SK-N-SH (cell line): ENCODE measurements around the gene SKIL. TPM values are rescaled to one million over a fixed set of nuclear protein-coding genes. Genes with fewer than 3 reads are reported as not detected.

ENCODE experiments used
- CTCF ChIA-PET: fragments of 300-600, 350-600 bp; formaldehyde crosslinking; extraction: SDS; loops from one replicate; lab custom pipeline; 2021; lab: Yijun Ruan, JAX
- POLR2A ChIA-PET: fragments of 350-600 bp; sonication (Branson Sonifier 250); formaldehyde crosslinking; extraction: SDS; loops from one replicate; lab custom pipeline; 2020; ENCODE audit warnings: antibody characterized with exemption, inconsistent platforms; lab: Yijun Ruan, JAX
- DNase-seq: peaks from one replicate; pipeline ENCODE4 v3.0.0; 2012
- H2AFZ ChIP-seq: fragments of 200-600 bp; sonication (generic); 2 replicates; pipeline ENCODE4 v1.8.1; 2016; ENCODE audit warnings: antibody characterized with exemption, mild to moderate bottlenecking, low read depth
- H3F3A ChIP-seq: fragments of 200-600 bp; sonication (generic); replicated peaks from 2 replicates; pipeline ENCODE3; 2016; ENCODE audit warnings: antibody characterized with exemption, mild to moderate bottlenecking; ENCODE audit not compliant: insufficient read depth
- H3K27ac ChIP-seq, 2 experiments: fragments of 200-500 bp in 1 of 2; fragments of 200-600 bp in 1 of 2; sonication (Bioruptor generic) in 1 of 2; sonication (generic), shearing (Covaris generic) in 1 of 2; 2 replicates each; pipeline versions ENCODE4 v1.5.1 to v1.6.1; 2014 to 2016; ENCODE audit warnings: low read depth in 2 of 2, inconsistent platforms in 1 of 2, low read length in 1 of 2, mild to moderate bottlenecking in 1 of 2, mixed read lengths in 1 of 2
- H3K27me3 ChIP-seq: fragments of 200-600 bp; sonication (generic), shearing (Covaris generic); 2 replicates; pipeline ENCODE4 v1.6.1; 2016; ENCODE audit warnings: mixed run types; ENCODE audit not compliant: insufficient read depth
- H3K36me3 ChIP-seq, 2 experiments: fragments of 200-500 bp in 1 of 2; fragments of 200-600 bp in 1 of 2; sonication (Bioruptor generic) in 1 of 2; sonication (generic) in 1 of 2; replicated peaks in 1 of 2; 2 replicates each; pipeline versions ENCODE3 to v1.5.1; 2014 to 2016; ENCODE audit warnings: low read length in 1 of 2, mild to moderate bottlenecking in 1 of 2; ENCODE audit not compliant: insufficient read depth in 2 of 2, control insufficient read depth in 1 of 2
- H3K4me1 ChIP-seq, 2 experiments: fragments of 200-500 bp in 1 of 2; fragments of 200-600 bp in 1 of 2; sonication (Bioruptor generic) in 1 of 2; sonication (generic), shearing (Covaris generic) in 1 of 2; 2 replicates each; pipeline versions ENCODE4 v1.5.1 to v1.6.1; 2014 to 2016; ENCODE audit warnings: low read depth in 1 of 2, low read length in 1 of 2, mixed run types in 1 of 2; ENCODE audit not compliant: insufficient read depth in 2 of 2, control insufficient read depth in 1 of 2
- H3K4me2 ChIP-seq: fragments of 200-600 bp; sonication (generic), shearing (Covaris generic); 2 replicates; pipeline ENCODE4 v1.6.1; 2017; ENCODE audit warnings: mixed run types
- H3K4me3 ChIP-seq, 2 experiments: fragments of 200-500 bp in 1 of 2; fragments of 200-600 bp in 1 of 2; sonication (Bioruptor generic) in 1 of 2; sonication (generic), shearing (Covaris generic) in 1 of 2; 2 replicates each; pipeline versions ENCODE4 v1.5.1 to v1.8.1; 2014 to 2016; ENCODE audit warnings: low read depth in 2 of 2, inconsistent platforms in 1 of 2, low read length in 1 of 2, mild to moderate bottlenecking in 1 of 2, mixed read lengths in 1 of 2, moderate library complexity in 1 of 2
- H3K79me2 ChIP-seq: fragments of 200-600 bp; sonication (generic); 2 replicates; pipeline ENCODE4 v1.8.1; 2017; ENCODE audit warnings: mild to moderate bottlenecking; ENCODE audit not compliant: insufficient read depth
- H3K9ac ChIP-seq: fragments of 200-600 bp; sonication (generic); 2 replicates; pipeline ENCODE4 v1.6.1; 2017; ENCODE audit warnings: mixed run types
- H3K9me2 ChIP-seq: fragments of 200-600 bp; sonication (generic); 2 replicates; pipeline ENCODE4 v1.6.1; 2017; ENCODE audit warnings: mixed run types
- H3K9me3 ChIP-seq: fragments of 200-600 bp; sonication (generic); 2 replicates; pipeline ENCODE4 v1.6.1; 2017; ENCODE audit warnings: mixed run types, mild to moderate bottlenecking, moderate library complexity
- H4K20me1 ChIP-seq: fragments of 200-600 bp; sonication (generic); 2 replicates; pipeline ENCODE4 v1.6.1; 2017; ENCODE audit warnings: mild to moderate bottlenecking, mixed run types; ENCODE audit not compliant: insufficient read depth
- FOSL2 ChIP-seq: IDR thresholded peaks from 2 replicates; pipeline ENCODE4 v1.4.0; 2012; ENCODE audit warnings: low read depth, mild to moderate bottlenecking, moderate library complexity, borderline replicate concordance
- FOXJ3 ChIP-seq: sonication (generic); formaldehyde crosslinking; IDR thresholded peaks from 2 replicates; pipeline ENCODE4 v1.5.1; 2020; ENCODE audit warnings: mild to moderate bottlenecking, missing genetic modification reagents
- GABPA ChIP-seq: IDR thresholded peaks from 2 replicates; pipeline ENCODE4 v1.4.0; 2012; ENCODE audit warnings: low read depth, mild to moderate bottlenecking
- JUND ChIP-seq: IDR thresholded peaks from 2 replicates; pipeline ENCODE4 v1.4.0; 2012
- MAX ChIP-seq: IDR thresholded peaks from 2 replicates; pipeline ENCODE4 v1.4.0; 2012; ENCODE audit warnings: low read depth
- MEF2A ChIP-seq: IDR thresholded peaks from 2 replicates; pipeline ENCODE4 v1.4.0; 2012; ENCODE audit warnings: low read depth, borderline replicate concordance
- NFIC ChIP-seq: IDR thresholded peaks from 2 replicates; pipeline ENCODE4 v1.4.0; 2012; ENCODE audit warnings: borderline replicate concordance
- RCOR1 ChIP-seq: fragments of 150-350 bp; IDR thresholded peaks from 2 replicates; pipeline ENCODE4 v1.6.1; 2017; ENCODE audit warnings: antibody characterized with exemption, low read length
- RFX5 ChIP-seq: IDR thresholded peaks from 2 replicates; pipeline ENCODE4 v1.6.1; 2012; ENCODE audit warnings: mild to moderate bottlenecking, improper control_type of control experiment, low read length
- SIN3A ChIP-seq: IDR thresholded peaks from 2 replicates; pipeline ENCODE4 v1.6.1; 2012; ENCODE audit warnings: low read depth, mild to moderate bottlenecking, low read length, moderate library complexity, borderline replicate concordance
- TCF12 ChIP-seq: IDR thresholded peaks from 2 replicates; pipeline ENCODE4 v1.4.0; 2012
- WGBS: methylation state at CpG from one replicate; pipeline ENCODE4 v1.1.6; 2017; ENCODE audit warnings: low lambda C conversion rate; 5-methylcytosine and 5-hydroxymethylcytosine counted together
- polyA plus RNA-seq, 3 experiments: library from polyadenylated mRNA; depleted of rRNA; stranded (reverse); fragments of >200 nt; gene quantifications; 2 replicates each; pipeline ENCODE4 v1.2.3, GENCODE V29; 2012
- TF ChIP-seq, protein P1 (sequence below): fragments of 150-350 bp; IDR thresholded peaks from 2 replicates; pipeline ENCODE4 v1.6.1; 2016; ENCODE audit warnings: mild to moderate bottlenecking, low read depth, low read length
- TF ChIP-seq, protein P2 (sequence below): IDR thresholded peaks from 2 replicates; pipeline ENCODE4 v1.6.1; 2012; ENCODE audit warnings: mild to moderate bottlenecking, low read depth, low read length, moderate library complexity

The SKIL gene
- polyA plus RNA-seq, 1 of the 3 experiments (the other 2 are of a cell fraction) = 3.9 TPM

DNA sequence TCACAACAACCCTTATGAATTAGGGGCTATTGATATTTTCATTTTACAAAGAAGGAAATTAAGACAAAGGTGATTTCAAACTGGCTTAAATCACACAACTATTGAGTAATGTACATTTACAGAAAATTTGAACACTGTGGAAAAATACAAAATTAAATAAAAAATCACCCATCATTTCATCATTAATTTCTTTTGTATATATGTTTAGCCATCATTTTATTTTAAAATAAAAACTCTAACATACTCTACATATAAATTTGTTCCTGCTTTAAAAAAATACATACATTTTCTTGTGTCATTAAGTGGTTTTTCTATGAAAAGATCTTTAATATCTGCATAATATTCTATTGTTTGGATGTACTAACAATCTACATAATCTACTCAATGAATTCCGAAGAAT is 81.3 kb downstream of the SKIL start:
- H4K20me1 ChIP-seq = no peaks in the 10 kb centered on the region
- no peaks in the 10 kb centered on the region for H3K9me2 ChIP-seq
- H3K9me3 ChIP-seq = no peaks in the 10 kb centered on the region
- no peak overlapping the region for H3K9ac ChIP-seq
- no peaks in the 10 kb centered on the region; a peak in 1 of 4 replicates for H3K4me1 ChIP-seq
- H3K4me3 ChIP-seq = no peak overlapping the region
- H3K79me2 ChIP-seq = no peaks in the 10 kb centered on the region
- TF ChIP-seq, protein P1, sequence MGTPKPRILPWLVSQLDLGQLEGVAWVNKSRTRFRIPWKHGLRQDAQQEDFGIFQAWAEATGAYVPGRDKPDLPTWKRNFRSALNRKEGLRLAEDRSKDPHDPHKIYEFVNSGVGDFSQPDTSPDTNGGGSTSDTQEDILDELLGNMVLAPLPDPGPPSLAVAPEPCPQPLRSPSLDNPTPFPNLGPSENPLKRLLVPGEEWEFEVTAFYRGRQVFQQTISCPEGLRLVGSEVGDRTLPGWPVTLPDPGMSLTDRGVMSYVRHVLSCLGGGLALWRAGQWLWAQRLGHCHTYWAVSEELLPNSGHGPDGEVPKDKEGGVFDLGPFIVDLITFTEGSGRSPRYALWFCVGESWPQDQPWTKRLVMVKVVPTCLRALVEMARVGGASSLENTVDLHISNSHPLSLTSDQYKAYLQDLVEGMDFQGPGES = no peak
- TF ChIP-seq, protein P2, sequence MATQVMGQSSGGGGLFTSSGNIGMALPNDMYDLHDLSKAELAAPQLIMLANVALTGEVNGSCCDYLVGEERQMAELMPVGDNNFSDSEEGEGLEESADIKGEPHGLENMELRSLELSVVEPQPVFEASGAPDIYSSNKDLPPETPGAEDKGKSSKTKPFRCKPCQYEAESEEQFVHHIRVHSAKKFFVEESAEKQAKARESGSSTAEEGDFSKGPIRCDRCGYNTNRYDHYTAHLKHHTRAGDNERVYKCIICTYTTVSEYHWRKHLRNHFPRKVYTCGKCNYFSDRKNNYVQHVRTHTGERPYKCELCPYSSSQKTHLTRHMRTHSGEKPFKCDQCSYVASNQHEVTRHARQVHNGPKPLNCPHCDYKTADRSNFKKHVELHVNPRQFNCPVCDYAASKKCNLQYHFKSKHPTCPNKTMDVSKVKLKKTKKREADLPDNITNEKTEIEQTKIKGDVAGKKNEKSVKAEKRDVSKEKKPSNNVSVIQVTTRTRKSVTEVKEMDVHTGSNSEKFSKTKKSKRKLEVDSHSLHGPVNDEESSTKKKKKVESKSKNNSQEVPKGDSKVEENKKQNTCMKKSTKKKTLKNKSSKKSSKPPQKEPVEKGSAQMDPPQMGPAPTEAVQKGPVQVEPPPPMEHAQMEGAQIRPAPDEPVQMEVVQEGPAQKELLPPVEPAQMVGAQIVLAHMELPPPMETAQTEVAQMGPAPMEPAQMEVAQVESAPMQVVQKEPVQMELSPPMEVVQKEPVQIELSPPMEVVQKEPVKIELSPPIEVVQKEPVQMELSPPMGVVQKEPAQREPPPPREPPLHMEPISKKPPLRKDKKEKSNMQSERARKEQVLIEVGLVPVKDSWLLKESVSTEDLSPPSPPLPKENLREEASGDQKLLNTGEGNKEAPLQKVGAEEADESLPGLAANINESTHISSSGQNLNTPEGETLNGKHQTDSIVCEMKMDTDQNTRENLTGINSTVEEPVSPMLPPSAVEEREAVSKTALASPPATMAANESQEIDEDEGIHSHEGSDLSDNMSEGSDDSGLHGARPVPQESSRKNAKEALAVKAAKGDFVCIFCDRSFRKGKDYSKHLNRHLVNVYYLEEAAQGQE = no peak
- no peak for TF ChIP-seq TCF12
- no peak for TF ChIP-seq RCOR1
- no peak for TF ChIP-seq NFIC
- TF ChIP-seq FOSL2 = no peak
- TF ChIP-seq MAX = no peak
- TF ChIP-seq GABPA = no peak
- TF ChIP-seq RFX5 = no peak
- TF ChIP-seq JUND = no peak
- TF ChIP-seq FOXJ3 (CRISPR knock-in tag) = no peak
- TF ChIP-seq SIN3A = no peak
- TF ChIP-seq MEF2A = no peak
- POLR2A ChIA-PET = no interaction called here
- H2AFZ ChIP-seq = no peak overlapping the region
- H3K27me3 ChIP-seq = no peaks in the 10 kb centered on the region
- CTCF ChIA-PET = no interaction called here
- H3F3A ChIP-seq = peaks cover 3% of the 10 kb centered on the region
- no peaks in the 10 kb centered on the region for H3K36me3 ChIP-seq
- no peak overlapping the region for H3K27ac ChIP-seq
- WGBS = 85% methylated on average over 1 of the region's 1 CpG
- no peak for DNase-seq
- H3K4me2 ChIP-seq = no peak overlapping the region

DNA sequence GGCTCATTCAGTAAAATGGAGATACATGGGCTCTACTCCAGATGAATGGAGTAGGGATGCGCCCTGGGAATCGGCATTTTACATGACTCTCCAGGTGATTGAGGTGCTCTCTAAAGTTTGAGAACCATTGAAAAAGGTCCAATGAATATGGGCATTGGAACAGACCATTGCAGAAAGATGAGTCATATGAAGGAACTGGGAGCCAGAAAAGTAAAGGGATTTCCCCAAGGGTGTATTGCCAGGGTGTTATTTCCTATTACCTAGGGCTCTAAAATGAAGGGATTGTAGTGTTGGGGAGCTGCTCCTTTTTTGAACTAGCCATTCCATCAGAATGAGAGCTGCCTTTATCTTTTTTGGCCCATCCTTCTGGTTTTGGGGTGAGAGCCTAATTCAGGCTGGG is 82.8 kb downstream of the SKIL start:
- ChIA-PET CTCF (interaction anchor here (0.6 to 1.5 kb wide), 5 partner anchors 9 to 371 kb away, joined by 3 to 5 read pairs (median 3); no protein-coding TSS in a partner anchor), POLR2A (no interaction called here)
- Histone ChIP-seq H3K79me2 (no peaks in the 10 kb centered on the region), H2AFZ (no peak overlapping the region), H3K4me1 (no peaks in the 10 kb centered on the region; a peak in 1 of 4 replicates), H3K9me2 (no peaks in the 10 kb centered on the region), H3K9ac (no peak overlapping the region), H3K4me2 (no peak overlapping the region), H3K4me3 (no peak overlapping the region), H3K9me3 (no peaks in the 10 kb centered on the region), H3K27ac (no peak overlapping the region), H3K36me3 (no peaks in the 10 kb centered on the region), H4K20me1 (no peaks in the 10 kb centered on the region), H3F3A (peaks cover 3% of the 10 kb centered on the region), H3K27me3 (no peaks in the 10 kb centered on the region)
- WGBS = 86% methylated on average over 2 of the region's 2 CpGs
- no peak for DNase-seq
- TF ChIP-seq RCOR1 = no peak
- peak; percentile 31; the same call in 1 of the 2 replicates for TF ChIP-seq FOSL2
- peak; percentile 30; the same call in 1 of the 2 replicates for TF ChIP-seq JUND
- TF ChIP-seq, all 33 proteins: peak for 2
